Mesendoderm (in vitro differentiated cells): Measurements from ENCODE around the gene FOSB.
A peak's percentile ranks its signal among the peaks of the same experiment; 100 is the strongest.

Experiments used
- DNase-seq: peaks from one replicate; pipeline ENCODE4 v3.0.0; 2013
- H2AK5ac ChIP-seq: 2 replicates; pipeline ENCODE4 v1.6.1; 2013; ENCODE audit warnings: low read length, inconsistent platforms
- H2BK120ac ChIP-seq: 2 replicates; pipeline ENCODE4 v1.6.1; 2013; ENCODE audit warnings: low read depth, mild to moderate bottlenecking, low read length, moderate library complexity, mixed read lengths
- H2BK15ac ChIP-seq: replicated peaks from 2 replicates; pipeline ENCODE4 v1.6.1; 2013; ENCODE audit warnings: low read depth, mild to moderate bottlenecking, moderate library complexity
- H2BK5ac ChIP-seq: 2 replicates; pipeline ENCODE4 v1.6.1; 2013; ENCODE audit warnings: low read length, inconsistent platforms
- H3K18ac ChIP-seq: 2 replicates; pipeline ENCODE4 v1.6.1; 2013; ENCODE audit warnings: mild to moderate bottlenecking, low read length, mixed read lengths
- H3K23ac ChIP-seq: one replicate; pipeline ENCODE4 v1.6.1; 2013; ENCODE audit warnings: low read length
- H3K27ac ChIP-seq: 2 replicates; pipeline ENCODE4 v1.5.1; 2013; ENCODE audit warnings: low read depth, mild to moderate bottlenecking, inconsistent platforms, low read length, moderate library complexity
- H3K27me3 ChIP-seq: 2 replicates; pipeline ENCODE4 v1.6.1; 2013; ENCODE audit warnings: low read length, control low read depth, mild to moderate bottlenecking, inconsistent platforms; ENCODE audit not compliant: insufficient read depth, poor library complexity
- H3K36me3 ChIP-seq: 2 replicates; pipeline ENCODE4 v1.6.1; 2013; ENCODE audit warnings: low read length, inconsistent platforms; ENCODE audit not compliant: control insufficient read depth, insufficient read depth
- H3K4ac ChIP-seq: one replicate; pipeline ENCODE4 v1.6.1; 2013; ENCODE audit warnings: low read depth, mild to moderate bottlenecking, low read length, moderate library complexity
- H3K4me1 ChIP-seq: 2 replicates; pipeline ENCODE4 v1.6.1; 2013; ENCODE audit warnings: low read depth, low read length, inconsistent platforms; ENCODE audit not compliant: control insufficient read depth
- H3K4me2 ChIP-seq: 2 replicates; pipeline ENCODE4 v1.6.1; 2013; ENCODE audit warnings: low read length
- H3K4me3 ChIP-seq: 2 replicates; pipeline ENCODE4 v1.5.1; 2013; ENCODE audit warnings: mild to moderate bottlenecking, low read length
- H3K56ac ChIP-seq: one replicate; pipeline ENCODE4 v1.6.1; 2013; ENCODE audit warnings: low read length
- H3K79me1 ChIP-seq: 2 replicates; pipeline ENCODE4 v1.6.1; 2013; ENCODE audit warnings: low read length, inconsistent platforms
- H3K79me2 ChIP-seq: 2 replicates; pipeline ENCODE4 v1.6.1; 2013; ENCODE audit warnings: mild to moderate bottlenecking, low read length; ENCODE audit not compliant: control insufficient read depth, insufficient read depth
- H3K9ac ChIP-seq: 2 replicates; pipeline ENCODE4 v1.6.1; 2013; ENCODE audit warnings: low read length, inconsistent platforms
- H4K5ac ChIP-seq: one replicate; pipeline ENCODE4 v1.6.1; 2013; ENCODE audit warnings: low read length
- H4K8ac ChIP-seq: one replicate; pipeline ENCODE4 v1.6.1; 2013; ENCODE audit warnings: low read depth, mild to moderate bottlenecking, control low read depth, low read length, moderate library complexity
- WGBS: extraction: QIAGEN DNeasy Blood & Tissue Kit; methylation state at CpG from one replicate; pipeline ENCODE4 v1.1.7; 2013; ENCODE audit warnings: low lambda C conversion rate, missing lambda C conversion rate; ENCODE audit not compliant: insufficient coverage; ENCODE audit errors: extremely low coverage; 5-methylcytosine and 5-hydroxymethylcytosine counted together

Gene FOSB

GRCh38 chr19:45495178-45495577 lies 27.4 kb downstream of the FOSB start:
- H2AK5ac ChIP-seq = no peak overlapping the region
- no peak for DNase-seq
- no peaks in the 10 kb centered on the region for H3K36me3 ChIP-seq
- H3K4me2 ChIP-seq = no peak overlapping the region
- H3K79me1 ChIP-seq = no peaks in the 10 kb centered on the region
- H3K4ac ChIP-seq = no peak overlapping the region
- no peak overlapping the region for H3K56ac ChIP-seq
- no peaks in the 10 kb centered on the region for H3K79me2 ChIP-seq
- peaks cover 4% of the 10 kb centered on the region for H3K4me1 ChIP-seq
- H3K4me3 ChIP-seq = no peak overlapping the region
- H4K5ac ChIP-seq = no peak overlapping the region
- H3K9ac ChIP-seq = no peak overlapping the region
- no peak overlapping the region for H3K18ac ChIP-seq
- no peak overlapping the region for H4K8ac ChIP-seq
- H2BK120ac ChIP-seq = no peak overlapping the region
- H3K23ac ChIP-seq = no peak overlapping the region
- no peaks in the 10 kb centered on the region for H3K27me3 ChIP-seq
- no peak overlapping the region for H2BK5ac ChIP-seq
- no peak overlapping the region for H3K27ac ChIP-seq
- no CpG with 5 or more reads among the region's 5 CpGs for WGBS
- H2BK15ac ChIP-seq = no peak overlapping the region

DNA sequence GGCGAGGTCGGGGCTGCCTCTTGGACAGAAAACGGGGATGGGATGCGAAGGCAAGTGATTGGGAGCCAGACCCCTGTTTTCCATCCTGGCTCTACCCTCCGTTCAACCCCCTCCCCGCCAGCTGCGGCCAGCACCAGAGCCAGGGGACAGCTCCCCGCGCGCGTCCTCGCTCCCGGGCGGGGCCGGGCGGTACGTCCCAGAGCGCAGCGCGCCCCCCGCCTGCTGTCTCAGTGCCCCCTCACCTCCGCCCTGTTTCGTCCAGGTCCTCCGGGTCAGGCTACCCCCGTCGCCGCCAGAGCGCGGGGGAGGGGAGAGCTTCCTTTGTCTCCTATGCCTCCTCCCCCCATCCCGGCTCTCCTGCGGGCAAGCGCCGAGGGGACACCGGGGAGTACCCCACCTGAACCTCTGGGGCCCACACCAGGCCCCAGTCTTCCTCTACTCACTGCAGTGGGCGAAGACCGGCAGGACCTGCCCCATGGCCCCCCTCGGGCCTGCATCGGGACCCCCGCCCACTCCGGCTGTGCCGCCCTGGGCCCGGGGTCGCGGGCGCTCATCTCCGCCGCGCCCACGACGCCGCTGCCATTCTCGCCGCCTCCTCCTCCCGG lies 28.7 kb downstream of the FOSB start:
- peak overlapping the region; percentile 43 for H3K18ac ChIP-seq
- peak overlapping the region; percentile 73 for H3K9ac ChIP-seq
- H3K4me3 ChIP-seq = peak overlapping the region; percentile 61
- no peak overlapping the region for H2BK15ac ChIP-seq
- no peak overlapping the region for H3K4ac ChIP-seq
- H2BK120ac ChIP-seq = no peak overlapping the region
- no peak overlapping the region for H2BK5ac ChIP-seq
- H3K4me2 ChIP-seq = peak overlapping the region; percentile 68
- H3K23ac ChIP-seq = no peak overlapping the region
- no peak overlapping the region for H2AK5ac ChIP-seq
- no peaks in the 10 kb centered on the region for H3K79me1 ChIP-seq
- H3K27ac ChIP-seq = no peak overlapping the region
- no peaks in the 10 kb centered on the region for H3K36me3 ChIP-seq
- H3K56ac ChIP-seq = peak overlapping the region; percentile 84
- no peak overlapping the region for H4K5ac ChIP-seq
- no CpG with 5 or more reads among the region's 54 CpGs for WGBS
- H3K4me1 ChIP-seq = peaks cover 4% of the 10 kb centered on the region
- no peaks in the 10 kb centered on the region for H3K27me3 ChIP-seq
- no peak overlapping the region for H4K8ac ChIP-seq
- H3K79me2 ChIP-seq = no peaks in the 10 kb centered on the region
- DNase-seq = peak; percentile 75

- no peak overlapping the region for H2BK15ac ChIP-seq
- no peaks in the 10 kb centered on the region for H3K36me3 ChIP-seq
- H3K4me1 ChIP-seq = peaks cover 4% of the 10 kb centered on the region
- H3K79me2 ChIP-seq = no peaks in the 10 kb centered on the region
- H2AK5ac ChIP-seq = no peak overlapping the region
- H3K4ac ChIP-seq = no peak overlapping the region
- no peak overlapping the region for H2BK5ac ChIP-seq
- H3K4me2 ChIP-seq = no peak overlapping the region
- H3K56ac ChIP-seq = peak overlapping the region; percentile 7
- no peak overlapping the region for H3K9ac ChIP-seq
- WGBS = no CpG with 5 or more reads among the region's 16 CpGs
- H3K4me3 ChIP-seq = no peak overlapping the region
- no peaks in the 10 kb centered on the region for H3K27me3 ChIP-seq
- H3K18ac ChIP-seq = no peak overlapping the region
- no peak overlapping the region for H3K23ac ChIP-seq
- H3K79me1 ChIP-seq = no peaks in the 10 kb centered on the region
- no peak overlapping the region for H3K27ac ChIP-seq
- DNase-seq = no peak
- no peak overlapping the region for H4K5ac ChIP-seq
- no peak overlapping the region for H2BK120ac ChIP-seq
- H4K8ac ChIP-seq = no peak overlapping the region
Measured at GRCh38 chr19:45497791-45498190, 30.0 kb downstream of the FOSB start.

GRCh38 chr19:45498411-45499195 lies 30.8 kb downstream of the FOSB start, which contains the start of gene PPM1N:
TSS of gene PPM1N (plus strand) at chr19:45498443. CDS start at chr19:45498473, 30 bp downstream.
- WGBS = no CpG with 5 or more reads among the region's 89 CpGs
- Histone ChIP-seq H3K18ac (no peak within 1 kb of the TSS), H2BK120ac (no peak within 1 kb of the TSS), H3K79me1 (no peaks in the 10 kb centered on the region), H3K36me3 (no peaks in the 10 kb centered on the region), H3K79me2 (no peaks in the 10 kb centered on the region), H3K4me2 (peak within 1 kb of the TSS; percentile 73), H3K56ac (peak within 1 kb of the TSS; percentile 82), H3K4me3 (peak within 1 kb of the TSS; percentile 9), H3K23ac (peak within 1 kb of the TSS; percentile 15), H3K9ac (peak within 1 kb of the TSS; percentile 63), H3K4ac (no peak within 1 kb of the TSS), H4K5ac (no peak within 1 kb of the TSS), H3K4me1 (peaks cover 4% of the 10 kb centered on the region), H2AK5ac (no peak within 1 kb of the TSS), H4K8ac (no peak within 1 kb of the TSS), H2BK5ac (no peak within 1 kb of the TSS), H3K27me3 (no peaks in the 10 kb centered on the region), H2BK15ac (no peak within 1 kb of the TSS), H3K27ac (no peak within 1 kb of the TSS)
- peak; percentile 67 for DNase-seq

DNA sequence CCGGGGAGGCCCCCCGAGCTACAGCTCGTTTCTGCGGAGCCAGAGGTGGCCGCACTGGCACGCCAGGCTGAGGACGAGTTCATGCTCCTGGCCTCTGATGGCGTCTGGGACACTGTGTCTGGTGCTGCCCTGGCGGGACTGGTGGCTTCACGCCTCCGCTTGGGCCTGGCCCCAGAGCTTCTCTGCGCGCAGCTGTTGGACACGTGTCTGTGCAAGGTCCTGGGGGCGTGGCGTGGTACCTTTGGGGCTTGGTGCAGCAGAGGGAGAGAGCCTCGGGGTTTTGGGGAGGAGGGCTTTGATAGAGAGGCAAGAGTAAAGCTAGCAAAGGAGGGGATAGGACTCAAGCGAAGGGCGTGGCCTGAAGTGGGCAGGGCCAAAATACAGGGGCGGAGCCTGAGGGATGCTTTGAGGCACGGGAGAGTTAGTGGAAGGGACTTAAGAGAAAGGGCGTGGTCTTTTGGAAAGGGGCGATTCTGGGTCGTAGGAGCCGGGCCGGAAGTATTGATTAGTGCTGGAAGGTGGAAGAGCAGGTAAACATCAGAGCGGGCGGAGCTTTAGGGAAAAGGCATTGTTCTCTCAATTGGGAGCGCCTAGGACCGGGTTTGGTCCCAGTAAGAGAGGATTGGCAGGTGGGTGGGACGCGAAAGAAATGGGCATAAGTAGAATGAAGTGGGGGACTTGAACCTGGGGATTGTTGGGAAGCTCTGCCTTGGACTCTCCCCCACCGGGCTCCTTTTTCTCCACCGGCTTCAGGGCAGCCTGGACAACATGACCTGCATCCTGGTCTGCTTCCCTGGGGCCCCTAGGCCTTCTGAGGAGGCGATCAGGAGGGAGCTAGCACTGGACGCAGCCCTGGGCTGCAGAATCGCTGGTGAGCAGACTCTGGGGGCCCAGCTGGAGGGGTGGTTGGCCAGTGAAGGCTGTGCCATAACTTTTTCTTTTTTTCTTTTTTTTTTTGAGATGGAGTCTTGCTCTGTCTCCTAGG lies 31.7 kb downstream of the FOSB start:
- H3K23ac ChIP-seq = no peak overlapping the region
- H3K27me3 ChIP-seq = no peaks in the 10 kb centered on the region
- H3K18ac ChIP-seq = no peak overlapping the region
- peak overlapping the region; percentile 79 for H3K56ac ChIP-seq
- peak overlapping the region; percentile 63 for H3K9ac ChIP-seq
- no peaks in the 10 kb centered on the region for H3K36me3 ChIP-seq
- WGBS = no CpG with 5 or more reads among the region's 37 CpGs
- peaks cover 4% of the 10 kb centered on the region for H3K4me1 ChIP-seq
- H2BK5ac ChIP-seq = no peak overlapping the region
- peak overlapping the region; percentile 65 for H3K4me2 ChIP-seq
- no peak overlapping the region for H2AK5ac ChIP-seq
- no peak overlapping the region for H2BK15ac ChIP-seq
- no peak overlapping the region for H2BK120ac ChIP-seq
- no peak overlapping the region for H4K5ac ChIP-seq
- H4K8ac ChIP-seq = no peak overlapping the region
- H3K79me1 ChIP-seq = no peaks in the 10 kb centered on the region
- no peak overlapping the region for H3K27ac ChIP-seq
- no peaks in the 10 kb centered on the region for H3K79me2 ChIP-seq
- peak overlapping the region; percentile 9 for H3K4me3 ChIP-seq
- peak; percentile 98 for DNase-seq
- H3K4ac ChIP-seq = no peak overlapping the region
